GM18951 (cell line): ENCODE data around the gene EIF4A3.

ENCODE experiments used
- POLR2A ChIP-seq: IDR thresholded peaks from 4 replicates; pipeline ENCODE4 v1.6.1; 2011; ENCODE audit warnings: mild to moderate bottlenecking; ENCODE audit not compliant: insufficient read length, insufficient read depth; ENCODE audit errors: extremely low read depth
- in situ Hi-C: fragments of 300-500 bp; cut with MboI; formaldehyde crosslinking; loops from one replicate; pipeline ENCODE4 v1.12.0; 2022; ENCODE audit warnings: low sequenced_read_pairs, mixed read lengths, inconsistent platforms; ENCODE audit not compliant: unreplicated experiment

EIF4A3 gene

GRCh38 chr17:80117491-80118401 is 29.2 kb downstream of the EIF4A3 start:
- in situ Hi-C loops, result no loop called here
- TF ChIP-seq POLR2A, result no peak

- in situ Hi-C loops, result no loop called here
- TF ChIP-seq POLR2A, result no peak
These were observed 30.0 kb downstream of the EIF4A3 start for GRCh38 chr17:80116921-80117380.

GRCh38 chr17:80116276-80116920 is 30.5 kb downstream of the EIF4A3 start:
- TF ChIP-seq POLR2A, result no peak
- in situ Hi-C loops, result no loop called here

GRCh38 chr17:80115159-80115558 is 31.8 kb downstream of the EIF4A3 start:
- no peak for TF ChIP-seq POLR2A
- in situ Hi-C loops, result no loop called here

- in situ Hi-C loops, result no loop called here
These were observed 32.2 kb downstream of the EIF4A3 start for GRCh38 chr17:80114758-80115157.

GRCh38 chr17:80113033-80113484 is 33.9 kb downstream of the EIF4A3 start:
- TF ChIP-seq POLR2A, result no peak
- in situ Hi-C loops, result no loop called here

More at GRCh38 chr17:80114758-80115157, 32.2 kb downstream of the EIF4A3 start:
- no peak for TF ChIP-seq POLR2A

GRCh38 chr17:80112471-80113032 is 34.4 kb downstream of the EIF4A3 start:
- TF ChIP-seq POLR2A, result no peak
- in situ Hi-C loops, result no loop called here

GRCh38 chr17:80111702-80112470 is 35.0 kb downstream of the EIF4A3 start:
- no peak for TF ChIP-seq POLR2A
- in situ Hi-C loops, result no loop called here

- no peak for TF ChIP-seq POLR2A
- in situ Hi-C loops, result no loop called here
These were observed 35.8 kb downstream of the EIF4A3 start for GRCh38 chr17:80110927-80111701.

- TF ChIP-seq POLR2A, result no peak
- in situ Hi-C loops, result no loop called here
These were observed 36.5 kb downstream of the EIF4A3 start for GRCh38 chr17:80110447-80110812.

GRCh38 chr17:80109713-80110446 is 37.0 kb downstream of the EIF4A3 start:
- in situ Hi-C loops, result no loop called here

More at GRCh38 chr17:80109713-80110446, 37.0 kb downstream of the EIF4A3 start:
- no peak for TF ChIP-seq POLR2A
